Mesothelial cell of epicardium (in vitro differentiated cells): ENCODE data around the gene CHD1L. TPM values are rescaled to one million over a fixed set of nuclear protein-coding genes. Genes with fewer than 3 reads are reported as not detected.

Experiments used
- DNase-seq, 2 experiments: peaks; one replicate each; pipeline ENCODE4 v3.0.0; 2021; ENCODE audit warnings: low spot score in 2 of 2; ENCODE audit not compliant: unreplicated experiment in 2 of 2
- H3K27ac Mint-ChIP-seq: 2 replicates; pipeline ENCODE4 v1.8.0; 2021; ENCODE audit warnings: mixed read lengths
- H3K27me3 Mint-ChIP-seq: 2 replicates; pipeline ENCODE4 v1.8.0; 2021; ENCODE audit warnings: low read depth, mixed read lengths
- H3K36me3 Mint-ChIP-seq: 2 replicates; pipeline ENCODE4 v1.8.0; 2021; ENCODE audit warnings: mixed read lengths
- H3K4me1 Mint-ChIP-seq: 2 replicates; pipeline ENCODE4 v1.8.0; 2021; ENCODE audit warnings: mixed read lengths
- H3K4me3 Mint-ChIP-seq: 2 replicates; pipeline ENCODE4 v1.8.0; 2021; ENCODE audit warnings: mild to moderate bottlenecking, moderate library complexity, mixed read lengths
- H3K9me3 Mint-ChIP-seq: 2 replicates; pipeline ENCODE4 v1.8.0; 2021; ENCODE audit warnings: mixed read lengths
- total RNA-seq: library from RNA; stranded (reverse); gene quantifications from 3 replicates; pipeline ENCODE4 v1.2.1, GENCODE V29; 2021
- TF ChIP-seq, protein P1 (sequence below): fragments of 200-600 bp; sonication (generic); IDR thresholded peaks from one replicate; pipeline ENCODE4 v1.5.0; 2021; ENCODE audit warnings: antibody characterized with exemption; ENCODE audit not compliant: unreplicated experiment

CHD1L gene
- total RNA-seq, 1 donor from 2014 or later, result 67.5 TPM

DNA sequence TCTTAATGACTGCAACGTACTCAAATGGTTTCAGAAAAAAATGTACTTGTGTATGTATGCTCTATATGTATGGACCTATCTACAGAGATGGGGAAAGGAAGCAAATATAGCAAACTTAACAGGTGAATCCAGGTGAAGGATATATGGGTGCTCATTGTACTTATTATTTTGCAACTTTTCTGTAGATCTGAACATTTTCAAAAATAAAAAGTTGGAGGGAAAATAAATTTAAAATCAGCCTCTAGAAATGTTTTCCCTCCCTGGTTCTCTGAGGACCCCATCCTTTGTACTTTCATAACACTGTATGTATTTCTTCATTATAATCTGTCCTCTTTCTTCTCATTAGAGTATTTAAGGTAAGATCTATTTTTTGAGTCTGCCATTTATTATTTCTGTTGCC is 35.3 kb upstream of the CHD1L start:
- Mint-ChIP-seq H3K27me3 (no peaks in the 10 kb centered on the region), H3K4me1 (no peaks in the 10 kb centered on the region), H3K4me3 (no peak overlapping the region), H3K36me3 (peaks cover 5% of the 10 kb centered on the region), H3K27ac (no peak overlapping the region), H3K9me3 (no peaks in the 10 kb centered on the region)
- TF ChIP-seq, protein P1, sequence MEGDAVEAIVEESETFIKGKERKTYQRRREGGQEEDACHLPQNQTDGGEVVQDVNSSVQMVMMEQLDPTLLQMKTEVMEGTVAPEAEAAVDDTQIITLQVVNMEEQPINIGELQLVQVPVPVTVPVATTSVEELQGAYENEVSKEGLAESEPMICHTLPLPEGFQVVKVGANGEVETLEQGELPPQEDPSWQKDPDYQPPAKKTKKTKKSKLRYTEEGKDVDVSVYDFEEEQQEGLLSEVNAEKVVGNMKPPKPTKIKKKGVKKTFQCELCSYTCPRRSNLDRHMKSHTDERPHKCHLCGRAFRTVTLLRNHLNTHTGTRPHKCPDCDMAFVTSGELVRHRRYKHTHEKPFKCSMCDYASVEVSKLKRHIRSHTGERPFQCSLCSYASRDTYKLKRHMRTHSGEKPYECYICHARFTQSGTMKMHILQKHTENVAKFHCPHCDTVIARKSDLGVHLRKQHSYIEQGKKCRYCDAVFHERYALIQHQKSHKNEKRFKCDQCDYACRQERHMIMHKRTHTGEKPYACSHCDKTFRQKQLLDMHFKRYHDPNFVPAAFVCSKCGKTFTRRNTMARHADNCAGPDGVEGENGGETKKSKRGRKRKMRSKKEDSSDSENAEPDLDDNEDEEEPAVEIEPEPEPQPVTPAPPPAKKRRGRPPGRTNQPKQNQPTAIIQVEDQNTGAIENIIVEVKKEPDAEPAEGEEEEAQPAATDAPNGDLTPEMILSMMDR, result no peak
- no peak for DNase-seq

DNA sequence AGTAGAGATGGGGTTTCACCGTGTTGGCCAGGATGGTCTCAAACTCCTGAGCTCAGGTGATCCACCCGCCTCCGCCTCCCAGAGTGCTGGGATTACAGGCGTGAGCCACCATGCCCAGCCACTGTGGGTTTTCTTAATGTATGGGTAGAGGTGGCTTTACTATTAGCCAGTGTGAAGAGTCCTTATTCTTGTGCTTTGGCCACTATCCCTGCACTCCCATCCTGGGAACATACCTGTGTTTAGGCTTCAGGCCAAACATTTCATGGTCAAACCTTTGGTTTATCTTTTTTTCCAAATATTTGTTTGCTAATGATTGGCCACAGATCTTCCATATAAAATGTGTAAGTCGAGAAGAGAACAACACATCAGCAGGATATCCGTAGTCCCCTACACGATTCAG is 33.9 kb upstream of the CHD1L start:
- no peak for DNase-seq
- Mint-ChIP-seq H3K9me3 (no peaks in the 10 kb centered on the region), H3K27me3 (no peaks in the 10 kb centered on the region), H3K4me3 (no peak overlapping the region), H3K27ac (no peak overlapping the region), H3K36me3 (peaks cover 5% of the 10 kb centered on the region), H3K4me1 (no peaks in the 10 kb centered on the region)
- TF ChIP-seq, protein P1, result no peak

DNA sequence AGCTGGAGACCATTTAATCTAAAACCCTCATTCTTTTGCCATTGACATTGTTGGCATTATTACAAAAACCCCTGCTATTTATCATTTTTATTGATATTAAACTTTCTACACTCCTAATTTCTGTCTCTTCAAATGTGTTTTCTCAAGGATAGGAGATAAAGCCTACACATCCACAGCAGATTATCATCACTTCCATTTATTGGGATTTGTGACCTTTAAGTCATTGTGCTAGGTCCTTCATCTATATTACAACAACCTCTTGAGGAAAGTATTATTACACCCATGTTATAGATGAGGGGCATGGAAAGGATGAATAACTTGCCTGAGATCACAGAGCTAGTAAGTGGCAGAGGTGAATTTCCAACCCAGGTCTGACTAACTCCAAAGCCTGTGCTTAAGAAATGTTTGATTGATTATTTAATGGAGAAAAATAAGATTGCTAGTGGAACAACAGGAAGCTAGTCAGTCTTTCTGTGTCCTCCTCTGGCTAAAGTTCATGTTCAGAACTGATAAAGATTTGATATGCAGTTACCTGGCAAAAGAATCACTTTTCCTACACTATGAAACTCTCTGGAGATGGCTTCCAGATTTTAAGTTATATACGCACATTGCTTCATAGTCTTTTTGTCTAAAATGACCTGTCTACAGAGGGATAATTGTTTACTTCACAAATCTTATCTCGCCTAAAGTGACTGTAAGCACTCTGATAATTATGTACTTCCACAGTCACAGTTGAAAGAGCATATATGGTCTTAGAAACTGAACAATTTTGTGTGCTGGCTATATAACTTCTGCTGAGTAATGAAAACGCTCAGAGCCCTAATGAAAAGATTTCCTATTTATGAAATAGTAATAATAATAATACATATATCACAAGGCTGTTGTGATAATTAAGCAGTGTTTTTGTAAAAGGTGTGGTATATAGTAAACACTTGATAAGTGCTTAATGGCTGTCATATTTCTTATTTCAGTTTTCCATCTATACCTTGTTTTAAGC is 32.4 kb upstream of the CHD1L start:
- no peaks in the 10 kb centered on the region for H3K36me3 Mint-ChIP-seq
- H3K27ac Mint-ChIP-seq, result no peak overlapping the region
- TF ChIP-seq, protein P1, result no peak
- H3K9me3 Mint-ChIP-seq, result no peaks in the 10 kb centered on the region
- H3K27me3 Mint-ChIP-seq, result no peaks in the 10 kb centered on the region
- DNase-seq, result no peak
- peaks cover 8% of the 10 kb centered on the region for H3K4me1 Mint-ChIP-seq
- no peak overlapping the region for H3K4me3 Mint-ChIP-seq

DNA sequence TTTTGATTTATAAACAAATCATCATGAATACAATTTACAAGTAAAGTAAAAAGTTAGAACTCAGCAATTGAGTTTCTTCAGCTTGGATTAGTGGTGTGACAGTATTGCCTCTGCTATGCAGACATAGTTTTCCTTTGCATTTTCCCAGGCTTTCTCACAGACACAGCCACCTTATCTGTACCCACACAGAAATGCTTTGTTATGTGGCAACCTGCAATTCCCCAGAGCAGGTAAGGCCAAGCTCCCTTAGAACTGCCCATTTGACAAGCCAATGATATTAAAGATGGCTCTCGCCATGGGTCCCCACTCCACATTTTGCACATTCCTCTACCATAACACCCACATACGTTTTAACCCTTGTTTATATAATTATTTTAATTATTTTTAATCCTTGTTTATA is 31.5 kb upstream of the CHD1L start:
- Mint-ChIP-seq H3K4me3 (no peak overlapping the region), H3K27ac (no peak overlapping the region), H3K36me3 (no peaks in the 10 kb centered on the region), H3K9me3 (no peaks in the 10 kb centered on the region), H3K4me1 (peaks cover 13% of the 10 kb centered on the region), H3K27me3 (no peaks in the 10 kb centered on the region)
- DNase-seq, result no peak
- TF ChIP-seq, protein P1, result no peak

DNA sequence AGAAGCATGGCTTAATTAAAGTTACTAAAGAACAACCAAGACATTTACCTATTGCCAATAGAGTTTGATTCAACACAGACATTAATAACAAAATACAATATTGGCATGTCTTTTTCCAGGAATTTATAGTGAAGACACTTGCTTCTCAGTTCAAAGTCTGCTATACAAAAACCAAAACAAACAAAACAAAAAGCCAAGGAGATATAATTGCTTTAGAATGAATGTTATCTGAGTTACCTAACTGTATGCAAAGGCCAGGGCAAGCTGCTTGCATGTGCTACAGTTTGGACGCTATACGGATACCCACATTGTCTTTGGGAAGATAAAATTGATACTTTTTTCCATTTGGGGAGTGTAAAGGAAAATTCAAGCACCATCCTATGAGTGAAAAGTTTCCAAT is 30.9 kb upstream of the CHD1L start:
- Mint-ChIP-seq H3K36me3 (no peaks in the 10 kb centered on the region), H3K4me3 (no peak overlapping the region), H3K27me3 (no peaks in the 10 kb centered on the region), H3K4me1 (peaks cover 13% of the 10 kb centered on the region), H3K9me3 (no peaks in the 10 kb centered on the region), H3K27ac (no peak overlapping the region)
- no peak for DNase-seq
- TF ChIP-seq, protein P1, result no peak
